CD1c-positive myeloid dendritic cell (primary cell): ENCODE data around the gene APOBEC3H.

Experiments
- DNase-seq: peaks from one replicate; pipeline ENCODE4 v3.0.0-alpha.2; 2016; ENCODE audit errors: extremely low spot score

APOBEC3H gene

DNA sequence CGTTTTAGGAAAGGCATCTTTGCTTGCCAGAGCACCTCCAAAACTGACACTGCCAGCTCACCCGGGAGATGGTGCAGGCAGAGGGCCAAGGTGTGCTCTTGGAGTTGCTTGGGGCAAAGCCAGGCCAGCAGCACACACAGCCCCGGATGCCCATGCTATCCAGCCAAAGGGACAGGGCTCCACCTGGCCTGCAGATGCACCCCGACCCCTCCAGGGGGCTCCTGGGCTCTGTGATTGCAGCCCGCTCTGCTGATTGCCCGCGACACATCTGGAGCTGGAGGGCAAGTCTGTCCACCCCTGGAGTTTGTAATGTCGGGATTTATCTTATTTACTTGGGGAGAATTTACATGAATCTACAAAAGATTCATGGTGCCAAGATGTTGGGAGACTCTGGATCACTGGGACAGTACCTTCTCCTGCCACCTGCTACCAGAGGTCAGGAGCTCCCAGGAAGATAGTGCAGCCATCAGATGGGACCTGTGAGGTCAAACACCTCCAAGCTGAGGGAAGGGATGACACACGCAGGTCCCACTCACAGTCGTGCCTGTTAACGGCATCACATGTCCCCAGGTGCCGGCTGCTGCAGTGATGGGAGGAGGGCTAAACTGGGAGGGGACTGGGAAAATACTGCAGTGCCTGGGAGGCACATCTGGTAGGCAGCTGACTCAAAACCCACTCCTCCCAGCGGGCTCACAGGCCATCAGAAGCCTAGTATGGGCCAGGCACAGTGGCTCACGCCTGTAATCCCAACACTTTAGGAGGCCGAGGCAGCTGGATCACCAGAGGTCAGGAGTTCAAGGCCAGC is 38.2 kb downstream of the APOBEC3H start:
- no peak for DNase-seq

DNA sequence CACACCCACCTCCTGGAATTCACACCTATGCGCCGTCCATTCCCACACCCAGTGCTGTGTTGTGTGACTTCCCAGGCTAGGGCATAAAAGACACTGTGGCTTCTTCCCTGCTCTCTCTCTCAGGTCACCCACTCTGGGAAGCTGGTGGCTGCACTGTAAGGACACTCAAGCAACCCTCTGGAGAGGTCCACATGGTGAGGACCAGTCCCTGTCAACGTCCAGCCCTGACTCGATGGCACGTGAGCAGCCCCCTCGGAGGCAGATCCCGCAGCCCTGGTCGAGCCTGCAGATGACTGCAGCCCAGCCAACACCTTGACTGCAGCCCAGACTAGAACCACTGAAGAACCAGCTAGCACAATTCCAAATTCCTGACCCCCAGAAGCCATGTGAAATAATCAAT is 39.3 kb downstream of the APOBEC3H start:
- no peak for DNase-seq

DNA sequence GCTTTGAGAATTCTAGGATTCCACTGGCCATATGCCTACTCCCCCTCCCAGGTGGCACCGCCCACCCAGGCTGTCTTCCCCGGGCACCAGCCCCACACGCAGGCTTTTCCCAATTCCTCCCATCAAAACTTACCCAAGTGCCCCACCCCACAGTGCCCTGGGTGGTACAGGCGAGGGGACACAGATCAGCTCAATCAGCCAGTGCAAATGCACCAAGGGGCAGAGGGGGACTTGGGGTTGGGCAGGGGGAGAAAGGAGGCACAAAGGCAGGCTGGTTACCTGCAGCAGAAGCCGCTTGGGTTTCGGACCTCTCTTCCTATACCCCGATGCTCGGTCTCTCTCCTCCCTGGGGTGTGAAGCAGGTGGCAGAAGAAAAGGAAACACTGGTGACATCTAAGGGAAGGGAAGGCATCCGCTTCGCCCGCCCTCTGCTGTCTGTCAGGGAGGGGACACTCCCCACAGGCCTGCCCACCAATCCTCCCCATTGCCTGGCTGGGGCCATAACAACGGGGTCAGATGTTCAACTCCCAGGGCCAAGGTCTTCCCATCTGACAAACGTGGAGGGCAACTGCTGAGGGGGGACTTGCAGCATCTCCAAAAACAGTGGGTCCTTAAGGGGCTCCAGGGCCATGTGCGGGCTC is 41.4 kb downstream of the APOBEC3H start:
- no peak for DNase-seq

DNA sequence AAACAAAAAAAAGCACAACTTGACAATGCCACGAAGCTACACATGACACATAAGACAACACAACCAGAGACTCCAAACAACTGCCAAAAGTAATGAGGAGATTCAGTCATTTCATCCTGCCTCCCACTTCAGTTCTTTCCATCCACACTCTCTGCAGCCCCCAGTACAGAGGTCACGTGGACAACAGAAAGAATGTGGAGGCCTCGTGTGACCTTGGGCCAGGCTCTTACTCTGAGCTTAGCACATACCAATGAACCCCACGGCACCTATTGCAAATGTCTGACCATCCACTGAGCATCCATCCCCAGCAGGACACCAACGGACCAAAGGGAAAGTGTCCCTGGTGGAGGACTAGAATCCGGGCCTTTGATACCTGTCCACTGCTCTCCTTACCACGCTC is 42.9 kb downstream of the APOBEC3H start:
- DNase-seq, result no peak

DNA sequence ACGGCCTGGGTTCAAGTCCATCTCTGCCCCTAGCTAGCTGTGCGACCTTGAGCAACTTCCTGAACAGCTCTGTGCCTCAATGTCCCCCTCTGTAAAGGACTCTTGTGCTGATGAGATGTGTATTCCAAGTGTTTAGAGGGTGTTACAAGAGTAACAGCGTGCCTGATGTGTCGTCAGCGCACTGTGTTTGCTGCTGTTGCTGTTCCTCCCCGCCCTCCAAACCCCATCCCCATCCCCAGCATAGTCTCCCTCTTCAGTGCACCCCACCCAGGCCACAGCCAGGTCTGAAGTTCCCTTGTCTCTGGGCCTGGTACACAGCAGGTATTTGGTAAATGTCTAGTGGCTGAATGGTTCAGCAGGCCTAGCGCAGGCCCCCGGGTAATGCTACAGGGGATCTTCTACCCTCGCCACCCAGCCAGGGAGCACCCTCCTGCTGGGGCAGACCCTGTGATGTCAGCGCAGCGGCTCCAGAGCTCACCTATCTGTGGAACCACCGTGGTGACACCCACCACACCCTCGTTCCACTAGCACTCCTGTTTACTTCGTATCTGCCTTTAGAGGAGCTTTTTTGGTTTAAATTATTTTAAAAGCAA is 45.1 kb downstream of the APOBEC3H start:
- no peak for DNase-seq

DNA sequence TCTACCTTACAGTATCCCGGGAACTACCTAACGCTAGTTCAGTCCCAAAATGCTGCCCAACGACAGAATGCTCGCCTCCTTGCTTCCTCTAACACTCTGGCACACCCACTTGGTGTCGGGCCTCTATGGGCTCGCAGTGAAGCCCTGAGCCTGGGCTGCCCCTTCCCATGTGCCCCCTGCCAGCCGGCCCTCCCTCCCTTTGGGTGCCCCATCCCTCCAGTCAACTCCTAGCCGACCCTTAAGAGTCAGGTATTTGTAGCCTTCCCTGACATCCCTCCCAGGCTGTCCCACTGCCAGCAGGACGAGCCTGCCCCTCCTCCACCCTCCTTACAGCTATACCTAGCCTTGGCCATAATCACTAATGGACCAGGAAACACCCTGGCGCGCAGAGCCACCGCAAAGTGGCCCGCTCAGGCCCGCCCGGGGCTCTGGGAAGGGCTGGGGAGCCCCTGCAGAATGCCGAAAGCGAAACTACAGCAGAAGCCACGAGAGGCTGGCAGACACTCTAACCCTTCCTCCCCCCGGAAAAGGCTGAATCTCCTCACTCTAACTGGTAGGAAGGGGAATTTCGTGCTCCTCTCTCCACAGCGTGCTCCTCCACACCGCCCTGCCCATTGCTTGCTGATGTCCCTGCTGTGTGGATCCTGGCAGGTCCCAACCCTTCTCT is 47.2 kb downstream of the APOBEC3H start:
- peak; percentile 56 for DNase-seq

DNA sequence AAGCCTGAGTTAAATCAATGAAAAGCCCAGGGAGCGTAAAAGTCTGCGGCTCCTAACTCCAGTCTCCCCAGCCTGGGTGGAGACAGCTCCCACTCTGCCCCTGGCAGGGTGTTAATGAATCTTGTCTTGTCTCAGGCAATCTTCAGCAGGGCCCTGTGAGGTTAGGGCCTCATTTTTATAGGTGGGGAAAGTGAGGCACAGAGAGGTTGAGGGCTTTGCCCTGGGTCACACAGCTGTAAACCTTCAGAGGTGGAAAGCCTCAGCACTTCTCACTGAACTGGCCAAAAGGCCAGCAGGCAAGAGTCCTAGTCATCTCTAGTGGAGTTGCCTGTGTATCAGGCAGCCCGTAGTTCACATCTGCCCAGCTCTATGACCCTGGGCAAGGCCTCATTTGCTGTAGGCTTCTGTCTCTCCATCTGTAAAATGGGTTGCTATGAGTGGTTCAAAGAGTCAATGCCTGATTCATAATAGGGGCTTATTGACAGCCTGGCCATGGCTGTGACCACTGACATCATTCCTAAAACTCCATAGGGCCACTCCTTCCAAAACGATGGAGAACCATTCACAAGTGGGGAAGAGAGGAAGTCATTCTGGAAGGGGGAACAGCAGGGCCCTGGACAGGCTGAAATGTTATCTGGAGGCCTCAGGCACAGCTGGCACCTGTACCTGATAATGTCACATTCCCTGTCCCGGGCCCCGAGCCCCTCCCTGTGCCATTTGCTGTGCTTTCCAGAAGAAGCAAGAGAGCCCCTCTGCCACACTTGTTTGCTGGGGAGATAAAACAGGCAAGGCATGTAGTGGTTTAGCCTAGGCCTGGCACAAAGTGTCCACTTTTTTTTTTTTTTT is 49.4 kb downstream of the APOBEC3H start:
- no peak for DNase-seq

DNA sequence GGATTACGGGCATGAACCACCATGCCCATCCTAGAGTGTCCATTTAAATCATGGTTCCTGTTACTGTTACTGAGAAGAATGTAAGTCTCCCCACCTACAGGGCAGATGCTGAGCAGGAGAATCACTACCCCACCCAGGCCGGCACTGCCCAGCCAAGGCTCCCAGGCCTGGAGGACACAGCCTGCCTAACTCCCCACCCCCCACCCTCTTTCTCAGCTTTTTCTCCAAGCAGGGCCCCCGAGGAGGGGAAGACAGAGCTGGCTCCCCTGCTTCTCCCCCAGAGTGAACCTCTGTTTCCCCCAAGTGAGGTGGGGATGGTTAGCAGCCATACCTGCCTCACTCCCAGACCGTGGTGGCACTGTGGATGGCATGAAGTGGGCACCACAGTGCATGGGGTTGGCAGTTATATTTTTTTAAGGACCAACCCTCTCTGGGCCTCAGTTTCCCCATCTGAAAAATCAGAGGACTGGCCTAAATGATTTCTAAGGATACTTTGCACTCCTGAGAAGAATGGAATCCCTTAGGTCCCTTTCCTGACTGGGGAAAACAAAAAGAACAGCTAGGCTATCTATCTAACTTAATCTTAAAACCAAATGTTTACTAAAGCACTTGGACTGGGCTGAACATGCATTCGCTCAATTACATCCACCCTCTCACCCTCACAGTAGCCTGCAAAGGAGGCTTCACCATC is 50.4 kb downstream of the APOBEC3H start:
- DNase-seq, result no peak

DNA sequence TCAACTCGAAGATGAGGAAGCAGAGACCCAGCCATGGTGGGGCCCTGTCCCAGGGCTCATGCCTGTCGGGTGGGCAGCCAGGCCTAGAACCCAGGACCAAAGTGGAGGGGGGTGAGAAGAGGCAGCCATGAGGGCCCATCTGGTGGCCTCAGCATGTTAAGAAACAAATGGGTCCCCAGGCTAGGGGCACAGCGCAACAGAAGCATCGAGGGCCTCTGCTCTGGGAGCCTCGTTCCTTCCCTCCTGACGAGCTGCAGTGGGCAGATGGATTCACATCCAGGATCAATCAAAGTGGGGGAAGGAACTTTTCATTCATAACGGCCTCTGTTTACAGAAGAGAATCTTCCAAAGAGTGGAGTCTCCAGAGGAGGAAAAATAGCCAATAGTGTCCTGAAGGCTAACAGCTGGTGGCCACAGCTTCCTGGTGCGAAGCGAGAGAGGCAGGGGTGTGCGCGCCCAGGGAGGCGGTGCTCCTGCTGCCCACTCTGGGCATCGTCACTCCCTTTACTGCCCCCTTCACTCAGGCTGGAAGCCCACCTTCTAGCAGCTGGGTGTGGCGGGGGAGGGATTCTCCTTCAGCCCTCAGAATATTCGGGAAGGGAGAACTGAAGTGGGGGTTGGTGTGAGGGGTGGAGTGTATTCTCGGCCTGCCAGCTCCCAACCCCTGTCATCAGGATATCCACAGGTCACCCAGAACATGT is 51.1 kb downstream of the APOBEC3H start:
- DNase-seq, result no peak

DNA sequence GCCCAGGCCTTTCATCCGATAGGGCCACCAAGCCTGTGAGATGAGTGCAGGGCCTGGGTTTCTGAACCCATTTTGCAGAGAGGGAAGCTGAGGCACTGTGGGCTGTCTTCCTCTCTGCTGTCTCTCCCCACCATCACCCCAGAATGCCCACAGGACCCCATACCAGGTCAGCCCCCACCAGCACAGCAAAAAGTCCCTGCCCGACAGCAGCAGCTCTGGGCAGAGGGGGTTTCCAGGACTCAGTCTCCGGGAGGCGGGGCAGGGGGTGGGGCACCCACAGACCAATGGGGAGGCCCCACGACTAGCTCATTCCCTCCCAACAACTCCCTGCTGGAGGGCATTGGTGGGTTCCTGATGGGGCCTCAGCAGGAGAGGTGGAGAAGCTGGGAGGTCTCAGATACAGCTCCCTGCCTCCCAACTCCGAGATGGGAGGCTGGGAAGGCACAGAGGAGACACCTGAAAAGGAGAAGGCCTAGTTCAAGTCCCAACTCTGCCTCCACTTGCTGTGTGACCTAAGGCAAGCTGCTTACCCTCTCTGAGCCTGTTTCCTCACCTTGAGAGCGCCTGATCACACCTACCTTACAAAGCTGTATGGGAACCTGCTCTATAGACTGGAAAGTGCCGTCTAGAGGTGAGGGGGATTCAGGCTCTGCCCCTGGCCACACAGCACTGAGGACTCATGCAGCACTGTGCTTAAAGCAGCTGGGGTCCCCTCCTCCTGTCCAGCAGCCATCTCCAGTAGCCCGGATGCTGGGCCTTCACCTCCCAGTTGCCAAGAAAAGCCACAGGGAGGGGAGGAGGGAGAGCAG is 51.9 kb downstream of the APOBEC3H start:
- DNase-seq, result peak; percentile 20

DNA sequence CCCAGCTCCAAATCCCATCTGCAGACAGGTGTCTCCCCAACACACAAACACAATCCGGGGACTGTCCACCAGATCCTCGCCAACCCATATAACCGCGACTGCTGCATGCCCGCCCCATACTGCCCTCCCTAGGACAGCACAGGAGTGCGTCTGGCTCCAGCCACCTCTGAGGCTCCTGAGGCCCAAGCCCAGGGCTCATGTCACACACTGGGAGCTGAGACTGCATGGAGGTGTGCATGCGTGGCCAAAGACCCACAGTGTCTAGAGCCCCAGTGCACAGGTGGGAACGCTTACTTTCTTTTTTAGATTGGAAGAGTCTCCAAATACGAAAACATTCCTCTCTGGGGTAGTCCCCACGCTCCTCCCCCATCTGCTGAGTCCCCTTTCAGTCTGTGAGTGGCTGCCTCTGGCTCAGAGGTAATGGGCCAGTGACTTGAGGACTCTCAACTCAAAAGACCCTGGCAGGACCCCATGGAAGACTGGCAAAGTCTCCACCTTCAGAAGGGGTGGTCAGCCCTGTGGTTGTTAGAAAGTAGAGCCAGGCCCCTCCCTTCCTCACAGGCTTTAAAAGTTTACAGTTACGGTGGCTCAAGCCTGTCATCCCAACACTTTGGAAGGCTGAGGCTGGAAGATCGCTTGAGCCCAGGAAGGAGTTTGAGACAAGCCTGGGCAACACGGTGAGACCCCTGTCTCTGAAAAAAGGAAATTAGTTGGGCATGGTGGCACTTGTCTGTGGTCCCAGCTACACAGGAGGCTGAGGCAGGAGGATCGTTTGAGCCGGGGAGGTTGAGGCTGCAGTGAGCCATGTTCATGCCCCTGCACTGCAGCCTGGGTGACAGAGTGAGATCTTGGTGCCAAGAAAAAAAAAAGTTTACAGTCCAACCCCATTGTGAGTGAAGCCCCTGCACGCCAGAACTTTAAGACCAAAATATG is 53.1 kb downstream of the APOBEC3H start:
- no peak for DNase-seq

DNA sequence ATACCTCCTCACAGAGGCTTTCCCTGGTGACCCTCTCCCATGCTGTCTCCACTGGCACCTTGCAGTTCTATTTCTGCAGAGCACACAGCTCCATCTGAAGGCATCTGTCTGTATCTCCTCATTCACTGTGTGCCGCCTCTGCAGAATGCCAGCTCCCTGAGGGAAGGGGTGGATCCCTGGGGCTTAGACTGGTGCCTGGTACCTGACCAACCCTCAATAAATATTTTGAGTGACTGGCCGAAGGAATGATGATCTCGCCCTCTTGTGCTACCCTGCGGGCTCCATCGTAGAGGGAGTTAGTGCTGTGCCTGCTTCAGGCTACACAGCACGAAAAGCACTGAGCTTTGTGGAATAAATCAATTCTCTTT is 53.8 kb downstream of the APOBEC3H start:
- DNase-seq, result no peak

DNA sequence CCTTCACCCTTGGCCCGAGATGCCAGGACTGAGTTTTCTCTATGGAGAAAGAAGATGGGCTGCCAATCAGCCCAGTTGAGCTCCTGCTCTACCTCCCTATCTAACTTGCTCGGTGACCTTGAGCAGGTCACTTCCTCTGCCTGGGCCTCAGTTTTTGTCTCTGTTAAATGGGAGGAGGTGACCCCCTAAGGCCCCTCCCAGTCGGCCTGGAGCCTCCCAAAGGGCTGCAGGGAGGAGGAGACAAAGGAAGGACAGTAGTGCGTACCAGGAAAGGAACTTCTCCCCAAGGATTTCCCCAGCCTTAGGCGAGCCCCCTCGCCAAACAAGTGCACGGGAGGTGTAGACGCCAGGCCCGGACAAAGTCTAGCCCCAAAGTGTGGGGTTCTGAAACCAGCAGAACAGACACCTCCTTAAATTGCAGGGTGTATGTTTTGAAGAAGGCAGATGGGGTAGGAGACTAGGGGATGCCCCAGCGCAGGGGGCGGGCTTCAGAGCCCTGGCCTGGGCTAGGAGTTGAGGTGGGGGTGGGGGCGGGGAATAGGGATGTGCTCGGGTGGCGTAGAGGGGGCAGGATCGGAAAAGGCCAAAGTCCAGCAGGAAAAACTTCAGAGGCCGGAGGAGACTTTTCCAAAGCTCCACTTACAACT is 54.4 kb downstream of the APOBEC3H start:
- no peak for DNase-seq

DNA sequence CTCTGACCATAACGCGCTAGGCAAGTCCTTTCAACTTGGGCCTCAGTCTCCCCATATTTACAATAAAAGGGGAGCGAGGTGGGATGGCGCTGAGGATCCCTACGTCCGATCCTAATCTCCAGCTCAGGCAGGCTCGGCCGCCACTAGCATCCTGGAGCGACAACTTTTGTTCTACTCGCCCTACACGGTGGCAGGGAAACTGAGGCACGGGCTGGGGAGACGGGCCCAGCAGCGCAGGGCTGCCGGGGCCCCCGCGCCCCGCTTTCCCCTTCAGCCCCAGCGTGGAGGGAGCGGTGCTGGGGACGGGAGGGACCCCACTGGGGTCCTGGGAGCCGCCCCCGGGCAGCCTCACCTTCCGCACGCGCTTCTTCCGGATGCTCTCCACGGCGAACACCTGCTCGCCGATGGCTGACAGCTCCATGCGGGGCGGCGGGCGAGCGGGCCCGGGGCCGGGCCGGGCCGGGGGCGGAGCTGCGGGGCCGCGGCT is 55.0 kb downstream of the APOBEC3H start:
- DNase-seq, result no peak

DNA sequence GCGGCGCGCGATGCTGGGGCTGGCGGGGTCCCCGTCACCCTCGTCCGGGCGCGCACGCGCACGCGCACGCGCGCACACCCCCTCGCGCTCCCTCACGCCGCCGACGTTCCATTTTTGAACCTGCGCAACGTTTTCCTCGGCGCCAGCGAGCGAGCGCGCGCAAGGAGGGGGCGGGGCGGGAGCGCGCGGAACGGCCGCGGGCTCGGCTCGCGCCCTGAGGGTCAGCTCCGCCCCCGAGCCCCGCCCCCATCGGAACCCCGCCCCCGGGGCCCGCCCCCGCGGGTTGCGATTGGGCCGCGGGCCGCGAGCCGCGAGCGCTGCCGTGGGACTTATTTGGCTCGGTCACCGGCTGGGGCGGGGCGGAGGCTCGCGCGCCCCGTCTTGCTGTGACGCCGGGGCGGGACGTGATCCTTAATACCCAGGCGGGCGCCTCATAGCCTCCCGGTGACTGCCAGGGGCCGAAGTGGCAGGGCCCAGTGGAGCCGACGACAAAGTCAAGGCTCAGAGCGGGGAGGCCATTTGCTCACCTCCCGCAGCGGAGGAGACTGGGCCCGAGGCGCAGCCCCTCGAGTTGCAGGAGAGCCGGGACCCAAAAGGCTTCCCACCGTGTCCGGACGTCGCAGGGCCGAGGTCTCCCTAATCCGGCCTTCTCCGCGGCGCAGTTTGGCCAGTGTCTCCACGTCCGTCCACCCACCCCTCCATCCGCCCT is 55.6 kb downstream of the APOBEC3H start, which contains the start of gene CBX7:
TSS of gene CBX7 (minus strand) at position 170 of the 709 bp plus-strand sequence. CDS start 236 bp downstream, outside the sequence.
- DNase-seq, result peak; percentile 95

DNA sequence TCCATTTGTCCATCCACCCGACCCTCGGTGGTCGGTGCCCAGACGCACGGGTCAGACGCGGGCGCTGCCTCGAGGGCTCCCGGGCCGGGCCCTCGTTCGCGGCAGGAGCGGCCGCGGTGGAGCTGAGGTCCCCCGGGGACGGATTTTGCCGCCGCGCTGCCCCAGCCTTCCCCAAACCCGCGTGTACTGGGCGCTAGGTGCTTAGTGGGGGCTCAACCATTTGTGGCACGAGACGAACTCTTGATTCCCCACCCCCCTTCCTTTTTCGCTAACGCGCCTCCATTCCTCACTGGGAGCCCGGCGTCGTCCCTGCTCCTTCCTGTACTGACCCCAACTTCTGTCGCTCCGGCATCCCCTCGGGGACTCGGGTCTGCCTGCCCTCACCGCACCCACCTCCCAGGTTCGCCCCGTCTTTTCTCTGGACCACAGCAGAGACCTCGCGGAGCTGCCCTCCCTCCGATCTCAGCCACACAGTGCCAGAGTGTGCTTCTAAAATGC is 56.2 kb downstream of the APOBEC3H start:
- no peak for DNase-seq
